Activated T-helper 1 cell treated with anti-CD3 and anti-CD28 coated beads, Interleukin-12 subunit alpha, Interleukin-12 subunit beta, Interleukin-2, Interleukin-4 antibody, amounts not matched to agents 30 ng/mL and 10 ng/mL and 1 ng/mL, durations not matched to agents 14 hours and 24 hours and 36 hours (primary cell): ENCODE results near the gene MB21D2. TPM values are rescaled to one million over a fixed set of nuclear protein-coding genes. Genes with fewer than 3 reads are reported as not detected.
"Not testable (repeated sequence)": the region's sequence is repeated elsewhere in the genome, so short reads cannot be mapped to it uniquely, and the experiment has no call there.

Experiments
- DNase-seq: peaks from one replicate; pipeline ENCODE4 v3.0.0; 2021; ENCODE audit warnings: low spot score
- H3K27ac Mint-ChIP-seq: one replicate; pipeline ENCODE4 v1.8.0; 2021; ENCODE audit warnings: mild to moderate bottlenecking, mixed read lengths
- H3K27me3 Mint-ChIP-seq: one replicate; pipeline ENCODE4 v1.8.0; 2022; ENCODE audit warnings: mild to moderate bottlenecking, moderate library complexity, mixed read lengths; ENCODE audit not compliant: insufficient read depth
- H3K36me3 Mint-ChIP-seq: one replicate; pipeline ENCODE4 v1.8.0; 2021; ENCODE audit warnings: low read depth, mixed read lengths
- H3K4me1 Mint-ChIP-seq: one replicate; pipeline ENCODE4 v1.8.0; 2021; ENCODE audit warnings: low read depth, mixed read lengths
- H3K4me3 Mint-ChIP-seq: one replicate; pipeline ENCODE4 v1.8.0; 2021; ENCODE audit warnings: mild to moderate bottlenecking, moderate library complexity, mixed read lengths
- H3K9me3 Mint-ChIP-seq: one replicate; pipeline ENCODE4 v1.8.0; 2021; ENCODE audit warnings: mixed read lengths
- intact Hi-C: fragments of 100-400 bp; cut with micrococcal nuclease; formaldehyde crosslinking; loops from one replicate; pipeline ENCODE4 v1.15.1; 2024
- total RNA-seq: library from RNA; stranded (reverse); gene quantifications from 2 replicates; pipeline ENCODE4 v1.2.3, GENCODE V29; 2022

MB21D2 gene
- total RNA-seq, 1 donor from 2014 or later = 18.0 TPM

DNA sequence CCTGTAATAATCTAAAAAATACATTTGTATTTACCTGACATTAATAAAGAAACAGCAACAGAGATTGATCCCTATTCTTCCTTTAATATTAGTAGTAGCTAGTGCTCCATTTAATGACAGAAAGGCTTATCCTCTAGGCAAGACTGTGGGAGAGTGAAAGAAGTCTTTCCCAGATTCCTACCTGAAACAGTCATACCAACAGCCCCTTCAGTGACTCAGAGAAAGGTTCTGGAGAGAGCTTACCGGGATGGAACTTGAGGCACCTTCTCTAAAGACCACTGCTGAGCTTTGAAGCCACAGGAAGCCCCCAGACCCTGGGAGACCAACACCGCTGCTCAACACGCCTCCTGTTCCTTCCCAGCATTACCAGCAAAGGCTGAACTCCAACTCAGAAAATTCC is 123.4 kb downstream of the MB21D2 start:
- intact Hi-C loops = no loop called here

DNA sequence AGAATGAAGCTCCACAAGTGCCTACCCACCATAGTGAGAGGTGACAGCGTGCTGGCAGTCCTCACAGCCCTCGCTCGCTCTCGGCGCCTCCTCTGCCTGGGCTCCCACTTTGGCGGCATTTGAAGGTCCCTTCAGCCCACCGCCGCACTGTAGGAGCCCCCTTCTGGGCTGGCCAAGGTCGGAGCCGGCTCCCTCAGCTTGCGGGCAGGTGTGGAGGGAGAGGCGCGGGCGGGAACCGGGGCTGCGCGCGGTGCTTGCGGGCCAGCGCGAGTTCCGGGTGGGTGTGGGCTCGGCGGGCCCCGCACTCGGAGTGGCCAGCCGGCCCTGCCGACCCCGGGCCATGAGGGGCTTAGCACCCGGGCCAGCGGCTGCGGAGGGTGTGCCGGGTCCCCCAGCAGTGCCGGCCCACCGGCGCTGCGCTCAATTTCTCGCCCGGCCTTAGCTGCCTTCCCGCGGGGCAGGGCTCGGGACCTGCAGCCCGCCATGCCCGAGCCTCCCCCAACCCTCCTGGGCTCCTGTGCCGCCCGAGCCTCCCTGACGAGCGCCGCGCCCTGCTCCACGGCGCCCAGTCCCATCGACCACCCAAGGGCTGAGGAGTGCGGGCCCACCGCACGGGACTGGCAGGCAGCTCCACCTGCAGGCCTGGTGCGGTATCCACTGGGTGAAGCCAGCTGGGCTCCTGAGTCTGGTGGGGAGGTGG is 128.7 kb downstream of the MB21D2 start:
- intact Hi-C loops, H3K4me3 Mint-ChIP-seq, DNase-seq, H3K36me3 Mint-ChIP-seq, H3K4me1 Mint-ChIP-seq, H3K27me3 Mint-ChIP-seq, H3K27ac Mint-ChIP-seq, H3K9me3 Mint-ChIP-seq: not testable (repeated sequence)

More for the DNA sequence above, 123.4 kb downstream of the MB21D2 start:
- Mint-ChIP-seq H3K27me3 (no peaks in the 10 kb centered on the region), H3K36me3 (peaks cover 12% of the 10 kb centered on the region), H3K27ac (no peak overlapping the region), H3K4me3 (no peak overlapping the region), H3K4me1 (no peaks in the 10 kb centered on the region), H3K9me3 (no peaks in the 10 kb centered on the region)
- no peak for DNase-seq

DNA sequence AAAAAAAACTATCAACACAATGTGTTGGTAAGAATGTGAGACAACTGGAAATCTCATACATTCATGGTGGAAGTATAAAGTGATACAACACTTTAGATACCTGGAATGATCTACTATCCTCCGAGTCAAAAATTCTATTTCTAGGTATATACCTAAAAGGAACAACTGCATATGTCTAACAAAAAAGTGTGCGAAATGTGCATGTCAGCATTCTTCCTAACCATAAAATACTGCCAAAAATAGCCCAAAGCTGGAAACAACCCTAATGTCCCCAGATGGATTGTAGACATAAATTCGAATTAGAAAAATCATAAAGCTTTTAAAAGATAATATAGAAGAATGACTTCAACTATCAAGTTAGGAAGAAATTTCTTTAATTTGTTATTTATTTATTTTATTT is 139.1 kb downstream of the MB21D2 start:
- H3K27me3 Mint-ChIP-seq = peaks cover 12% of the 10 kb centered on the region
- no peaks in the 10 kb centered on the region for H3K36me3 Mint-ChIP-seq
- no peak for DNase-seq
- intact Hi-C loops = no loop called here
- no peaks in the 10 kb centered on the region for H3K4me1 Mint-ChIP-seq
- no peak overlapping the region for H3K27ac Mint-ChIP-seq
- H3K4me3 Mint-ChIP-seq = no peak overlapping the region
- H3K9me3 Mint-ChIP-seq = peaks cover 15% of the 10 kb centered on the region

DNA sequence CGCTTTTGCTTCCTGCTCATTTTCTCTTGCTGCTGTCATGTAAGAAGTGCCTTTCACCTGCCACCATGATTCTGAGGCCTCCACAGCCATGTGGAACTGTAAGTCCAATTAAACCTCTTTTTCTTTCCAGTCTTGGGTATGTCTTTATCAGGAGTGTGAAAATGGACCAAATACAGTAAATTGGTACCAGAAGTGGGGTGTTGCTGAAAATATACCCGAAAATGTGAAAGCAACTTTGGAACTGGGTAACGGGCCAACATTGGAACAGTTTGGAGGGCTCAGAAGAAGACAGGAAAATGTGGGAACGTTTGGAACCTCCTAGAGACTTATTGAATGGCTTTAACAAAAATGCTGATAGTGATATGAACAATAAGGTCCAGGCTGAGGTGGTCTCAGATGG is 143.3 kb downstream of the MB21D2 start:
- intact Hi-C loops, H3K36me3 Mint-ChIP-seq, H3K4me3 Mint-ChIP-seq, H3K27ac Mint-ChIP-seq, H3K4me1 Mint-ChIP-seq, H3K27me3 Mint-ChIP-seq, DNase-seq: not testable (repeated sequence)
- H3K9me3 Mint-ChIP-seq = peaks cover 15% of the 10 kb centered on the region

DNA sequence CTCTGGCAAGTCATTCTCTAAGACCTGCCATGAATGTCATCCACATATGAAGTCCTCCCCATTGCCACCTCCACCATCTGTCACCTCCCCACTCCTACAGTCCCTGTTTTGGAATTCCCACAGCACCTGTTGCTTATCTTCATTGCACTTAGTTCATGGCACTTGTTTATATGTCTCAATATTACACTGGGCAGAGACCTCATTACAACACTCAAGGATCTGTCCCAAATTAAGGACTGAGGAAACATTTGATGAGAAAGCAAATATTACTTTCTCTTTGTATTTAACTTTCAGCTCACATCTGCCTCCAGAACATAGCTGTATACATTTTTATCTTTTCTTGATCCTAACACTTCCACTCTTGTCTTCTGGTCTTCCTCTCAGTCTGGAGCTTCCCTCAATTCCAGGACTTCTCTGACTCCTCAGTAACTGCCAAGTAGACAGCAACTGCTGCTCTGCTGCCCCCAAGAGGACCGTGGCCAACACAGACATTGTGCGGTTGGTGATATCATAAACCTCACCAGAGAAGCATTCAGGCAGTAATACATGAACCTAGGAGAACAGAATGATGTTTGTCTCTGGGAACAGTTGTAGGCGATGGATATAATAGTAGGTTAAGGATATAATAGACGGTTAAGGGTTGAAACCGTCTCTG is 145.3 kb downstream of the MB21D2 start:
- no peaks in the 10 kb centered on the region for H3K36me3 Mint-ChIP-seq
- no peak overlapping the region for H3K27ac Mint-ChIP-seq
- peaks cover 15% of the 10 kb centered on the region for H3K9me3 Mint-ChIP-seq
- intact Hi-C loops = no loop called here
- no peak for DNase-seq
- H3K4me1 Mint-ChIP-seq = no peaks in the 10 kb centered on the region
- peaks cover 3% of the 10 kb centered on the region for H3K27me3 Mint-ChIP-seq
- no peak overlapping the region for H3K4me3 Mint-ChIP-seq

DNA sequence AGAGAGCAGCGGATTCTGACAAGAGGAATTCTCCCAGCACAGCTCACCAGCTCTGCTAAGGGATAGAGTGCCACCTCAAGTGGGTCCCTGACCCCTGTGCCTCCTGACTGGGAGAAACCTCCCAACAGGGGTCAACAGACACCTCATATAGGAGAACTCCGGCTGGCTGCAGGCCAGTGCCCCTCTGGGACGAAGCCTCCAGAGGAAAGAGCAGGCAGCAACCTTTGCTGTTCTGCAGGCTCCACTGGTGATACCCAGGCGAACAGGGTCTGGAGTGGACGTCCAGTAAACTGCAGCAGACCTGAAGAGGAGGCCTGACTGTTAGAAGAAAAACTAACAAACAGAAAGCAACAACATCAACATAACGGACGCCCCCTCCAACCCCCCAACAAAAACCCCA is 159.0 kb downstream of the MB21D2 start:
- intact Hi-C loops = no loop called here
- H3K9me3 Mint-ChIP-seq = no peaks in the 10 kb centered on the region
- peaks cover 5% of the 10 kb centered on the region for H3K27me3 Mint-ChIP-seq
- no peak for DNase-seq
- H3K36me3 Mint-ChIP-seq = no peaks in the 10 kb centered on the region
- H3K27ac Mint-ChIP-seq = no peak overlapping the region
- H3K4me1 Mint-ChIP-seq = no peaks in the 10 kb centered on the region
- no peak overlapping the region for H3K4me3 Mint-ChIP-seq

DNA sequence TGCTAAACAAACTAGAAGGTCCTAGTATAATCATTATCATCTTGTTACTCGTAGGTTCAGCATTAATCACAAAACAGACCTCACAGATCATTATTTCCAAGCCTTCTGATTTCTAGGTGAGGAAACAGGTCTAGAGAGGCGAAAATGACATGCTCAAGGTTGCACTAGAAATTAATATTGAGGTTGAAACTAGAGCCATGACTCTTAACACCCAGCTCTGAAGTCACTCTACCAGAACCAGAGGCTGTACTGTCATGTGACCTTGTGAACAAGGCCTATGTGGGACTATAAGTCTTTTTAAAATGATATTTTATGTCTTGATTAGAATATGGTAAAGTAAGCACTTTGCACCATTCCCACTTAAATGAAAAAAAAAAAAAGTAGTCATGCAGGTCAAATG is 166.5 kb downstream of the MB21D2 start:
- DNase-seq = no peak
- Mint-ChIP-seq H3K4me1 (no peaks in the 10 kb centered on the region), H3K4me3 (no peak overlapping the region), H3K36me3 (no peaks in the 10 kb centered on the region), H3K9me3 (no peaks in the 10 kb centered on the region), H3K27me3 (no peaks in the 10 kb centered on the region), H3K27ac (no peak overlapping the region)
- intact Hi-C loops = no loop called here

DNA sequence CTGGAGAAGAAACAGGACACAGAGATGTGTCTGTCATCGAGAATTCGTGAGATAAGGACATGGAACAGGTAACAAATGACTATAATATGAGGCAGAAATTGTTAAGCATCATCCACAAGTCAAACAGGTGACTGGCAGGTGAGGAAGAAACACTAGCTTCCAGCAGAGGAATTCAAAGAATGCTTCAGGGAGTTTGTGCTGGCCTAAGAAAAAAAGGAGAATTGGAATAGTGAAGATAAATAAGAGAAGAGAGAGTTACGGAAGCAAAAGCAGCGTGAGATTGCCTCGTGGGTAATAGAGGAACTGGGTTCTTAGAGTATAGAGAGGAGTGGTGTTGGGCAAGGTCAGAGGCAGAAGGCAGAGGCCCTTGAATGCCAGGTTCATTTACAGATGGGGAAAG is 167.5 kb downstream of the MB21D2 start:
- no peaks in the 10 kb centered on the region for H3K9me3 Mint-ChIP-seq
- no peak overlapping the region for H3K27ac Mint-ChIP-seq
- no peaks in the 10 kb centered on the region for H3K36me3 Mint-ChIP-seq
- peaks cover under 1% of the 10 kb centered on the region for H3K27me3 Mint-ChIP-seq
- H3K4me3 Mint-ChIP-seq = no peak overlapping the region
- intact Hi-C loops = no loop called here
- H3K4me1 Mint-ChIP-seq = no peaks in the 10 kb centered on the region
- no peak for DNase-seq

DNA sequence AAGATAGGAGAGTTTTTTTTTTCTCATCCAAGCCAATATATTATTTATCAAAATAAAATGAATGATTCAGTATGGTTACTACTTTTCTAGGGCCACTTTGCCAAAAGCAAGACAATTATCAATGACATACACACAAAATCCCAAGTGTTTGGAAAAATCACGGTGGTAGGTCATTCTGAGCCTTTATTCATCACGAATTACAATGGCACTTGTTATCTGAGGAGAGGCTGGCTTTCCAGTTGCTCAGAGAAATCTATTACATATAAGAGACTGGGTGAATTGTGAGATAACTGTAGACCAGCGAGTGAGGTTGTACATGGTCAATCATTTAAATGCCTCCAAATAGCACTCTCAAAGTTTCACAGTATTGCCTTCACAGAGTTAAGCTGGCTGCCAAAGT is 169.9 kb downstream of the MB21D2 start:
- Mint-ChIP-seq H3K27me3 (peaks cover 2% of the 10 kb centered on the region), H3K4me3 (no peak overlapping the region), H3K4me1 (no peaks in the 10 kb centered on the region), H3K27ac (no peak overlapping the region), H3K9me3 (no peaks in the 10 kb centered on the region), H3K36me3 (no peaks in the 10 kb centered on the region)
- DNase-seq = no peak
- intact Hi-C loops = no loop called here

DNA sequence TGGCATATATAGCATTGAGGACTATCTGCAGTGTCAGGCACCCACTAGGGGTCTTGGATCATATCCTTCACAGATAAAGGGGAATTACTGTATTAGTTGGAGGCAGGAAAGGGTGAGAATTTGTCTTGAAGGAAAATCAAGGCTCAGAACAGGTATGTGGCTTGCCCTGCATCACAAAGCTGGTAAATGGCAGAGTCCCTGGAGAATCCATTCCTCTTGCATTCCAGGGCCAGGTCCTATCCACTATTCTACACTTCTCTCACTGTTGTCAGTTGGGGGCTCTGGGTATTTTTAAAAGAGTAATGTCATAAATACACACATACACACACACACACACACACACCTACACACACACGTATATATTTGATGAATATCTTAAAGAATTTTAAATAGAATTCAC is 170.5 kb downstream of the MB21D2 start:
- H3K9me3 Mint-ChIP-seq = no peaks in the 10 kb centered on the region
- no peaks in the 10 kb centered on the region for H3K4me1 Mint-ChIP-seq
- no peak overlapping the region for H3K27ac Mint-ChIP-seq
- H3K36me3 Mint-ChIP-seq = no peaks in the 10 kb centered on the region
- H3K27me3 Mint-ChIP-seq = peaks cover 2% of the 10 kb centered on the region
- H3K4me3 Mint-ChIP-seq = no peak overlapping the region
- no peak for DNase-seq
- intact Hi-C loops = no loop called here

Other genes with a start within 250 kb of the MB21D2 start
- not detected in 2 replicates for gene FGF12, start 190.3 kb downstream of the MB21D2 start, total RNA-seq